ENCODE measurements around the gene TLR8.

TLR8 gene

DNA sequence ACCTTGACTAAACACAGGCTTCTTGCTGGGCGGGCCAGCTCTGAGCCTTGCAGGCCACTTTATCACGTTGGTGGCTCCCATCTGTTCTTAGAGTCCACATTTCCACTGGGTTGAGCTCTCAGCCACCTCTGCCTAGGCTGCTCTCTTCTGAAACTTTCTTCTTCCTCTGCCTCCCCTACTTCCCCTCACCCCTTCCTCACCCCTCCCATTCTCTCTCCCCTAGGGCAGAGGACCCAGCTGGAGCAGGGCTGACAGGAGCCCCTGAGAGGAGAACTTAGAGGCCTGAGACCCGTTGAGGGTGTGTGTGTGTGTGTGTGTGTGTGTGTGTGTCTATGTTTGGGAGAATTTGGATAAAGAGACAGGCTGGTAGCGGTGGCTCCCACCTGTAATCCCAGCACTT, 48.6 kb downstream of the TLR8 start:
- H3K79me2 ChIP-seq (ENCODE audit: low read length) = peaks cover 39% of the 10 kb centered on the region
- peak overlapping the region; percentile 90; the same call in 1 of the 2 replicates for H3K9ac ChIP-seq (ENCODE audit: low read length)
- H3K9me3 ChIP-seq (ENCODE audit: insufficient read depth, low read length) = peaks cover 3% of the 10 kb centered on the region; the same call in 1 of the 2 replicates
- H3K4me1 ChIP-seq (ENCODE audit: low read length) = peaks cover 75% of the 10 kb centered on the region
- H3K27ac ChIP-seq (ENCODE audit: low read length) = peak overlapping the region; percentile 99
- no peaks in the 10 kb centered on the region for H3K27me3 ChIP-seq (ENCODE audit: low read depth, low read length)
- no peak overlapping the region for H2AFZ ChIP-seq (ENCODE audit: low read depth, low read length)
- no peak overlapping the region; the same call in 1 of the 2 replicates for H3K4me3 ChIP-seq (ENCODE audit: low read length)
- no peaks in the 10 kb centered on the region for H3K36me3 ChIP-seq (replicated peaks; ENCODE audit: low read depth, low read length)
- H3K4me2 ChIP-seq (ENCODE audit: low read length) = peak overlapping the region; percentile 84
- TF ChIP-seq EZH2phosphoT487 (IDR thresholded peaks at IDR 0.05; ENCODE audit: low read depth) = no peak
- TF ChIP-seq, protein P1, sequence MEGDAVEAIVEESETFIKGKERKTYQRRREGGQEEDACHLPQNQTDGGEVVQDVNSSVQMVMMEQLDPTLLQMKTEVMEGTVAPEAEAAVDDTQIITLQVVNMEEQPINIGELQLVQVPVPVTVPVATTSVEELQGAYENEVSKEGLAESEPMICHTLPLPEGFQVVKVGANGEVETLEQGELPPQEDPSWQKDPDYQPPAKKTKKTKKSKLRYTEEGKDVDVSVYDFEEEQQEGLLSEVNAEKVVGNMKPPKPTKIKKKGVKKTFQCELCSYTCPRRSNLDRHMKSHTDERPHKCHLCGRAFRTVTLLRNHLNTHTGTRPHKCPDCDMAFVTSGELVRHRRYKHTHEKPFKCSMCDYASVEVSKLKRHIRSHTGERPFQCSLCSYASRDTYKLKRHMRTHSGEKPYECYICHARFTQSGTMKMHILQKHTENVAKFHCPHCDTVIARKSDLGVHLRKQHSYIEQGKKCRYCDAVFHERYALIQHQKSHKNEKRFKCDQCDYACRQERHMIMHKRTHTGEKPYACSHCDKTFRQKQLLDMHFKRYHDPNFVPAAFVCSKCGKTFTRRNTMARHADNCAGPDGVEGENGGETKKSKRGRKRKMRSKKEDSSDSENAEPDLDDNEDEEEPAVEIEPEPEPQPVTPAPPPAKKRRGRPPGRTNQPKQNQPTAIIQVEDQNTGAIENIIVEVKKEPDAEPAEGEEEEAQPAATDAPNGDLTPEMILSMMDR (IDR thresholded peaks at IDR 0.05; ENCODE audit: low read depth, low read length) = no peak
- no peaks in the 10 kb centered on the region for H4K20me1 ChIP-seq (ENCODE audit: insufficient read depth, low read length)

DNA sequence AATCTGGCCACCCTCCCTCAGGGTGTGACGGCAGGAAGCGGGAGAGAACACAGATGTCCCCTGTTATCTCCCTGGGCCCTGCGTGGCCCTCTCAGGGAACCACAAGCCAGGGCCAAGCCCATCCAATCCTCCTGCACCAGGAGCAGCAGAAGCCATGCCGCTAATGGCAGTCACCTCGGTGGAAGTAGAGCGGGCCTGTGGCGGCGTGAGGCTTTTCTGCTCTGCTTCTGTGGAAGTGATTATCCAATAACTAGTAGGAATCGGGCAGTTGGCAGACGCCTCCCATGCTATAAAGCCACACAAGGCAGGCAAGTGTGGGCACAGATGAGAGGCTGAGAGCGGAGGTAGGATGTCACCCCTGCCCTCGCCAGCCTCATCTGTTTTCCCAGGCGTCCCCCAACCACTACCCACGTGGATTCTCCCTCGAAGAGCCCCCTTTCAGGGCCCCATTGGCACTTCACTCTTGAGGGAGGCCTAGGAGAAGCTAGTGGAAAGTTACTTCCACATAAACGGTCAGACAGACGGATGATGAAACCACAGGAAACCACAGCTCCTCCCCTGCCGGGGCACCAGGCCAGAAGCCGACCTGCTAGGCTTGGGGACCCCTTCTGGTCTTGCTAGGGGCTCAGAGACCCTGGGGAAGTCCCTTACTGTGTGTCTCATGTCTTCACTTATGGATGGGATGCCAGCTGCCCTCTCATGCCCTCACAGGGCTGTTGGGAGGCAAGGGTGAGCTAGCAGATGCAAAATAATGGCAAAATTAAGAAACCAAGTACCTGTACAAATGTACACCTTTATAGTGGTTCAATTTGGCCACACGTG, 49.7 kb downstream of the TLR8 start:
- H2AFZ ChIP-seq (ENCODE audit: low read depth, low read length) = no peak overlapping the region
- peaks cover 3% of the 10 kb centered on the region; the same call in 1 of the 2 replicates for H3K9me3 ChIP-seq (ENCODE audit: insufficient read depth, low read length)
- no peaks in the 10 kb centered on the region for H4K20me1 ChIP-seq (ENCODE audit: insufficient read depth, low read length)
- H3K79me2 ChIP-seq (ENCODE audit: low read length) = peaks cover 31% of the 10 kb centered on the region
- H3K27me3 ChIP-seq (ENCODE audit: low read depth, low read length) = no peaks in the 10 kb centered on the region
- peak overlapping the region; percentile 84 for H3K4me2 ChIP-seq (ENCODE audit: low read length)
- no peaks in the 10 kb centered on the region for H3K36me3 ChIP-seq (replicated peaks; ENCODE audit: low read depth, low read length)
- peak overlapping the region; percentile 99 for H3K27ac ChIP-seq (ENCODE audit: low read length)
- H3K4me1 ChIP-seq (ENCODE audit: low read length) = peaks cover 71% of the 10 kb centered on the region
- TF ChIP-seq EZH2phosphoT487 (IDR thresholded peaks at IDR 0.05; ENCODE audit: low read depth) = no peak
- TF ChIP-seq, protein P1 (IDR thresholded peaks at IDR 0.05; ENCODE audit: low read depth, low read length) = no peak
- peak overlapping the region; percentile 67 for H3K4me3 ChIP-seq (ENCODE audit: low read length)
- peak overlapping the region; percentile 90 for H3K9ac ChIP-seq (ENCODE audit: low read length)

GRCh38 chrX:12956704-12957534, 50.5 kb downstream of the TLR8 start:
- TF ChIP-seq, protein P1 (IDR thresholded peaks at IDR 0.05; ENCODE audit: low read depth, low read length) = no peak
- no peak for TF ChIP-seq EZH2phosphoT487 (IDR thresholded peaks at IDR 0.05; ENCODE audit: low read depth)
- Histone ChIP-seq H3K36me3 (replicated peaks; ENCODE audit: low read depth, low read length) (no peaks in the 10 kb centered on the region), H3K27me3 (ENCODE audit: low read depth, low read length) (no peaks in the 10 kb centered on the region), H4K20me1 (ENCODE audit: insufficient read depth, low read length) (no peaks in the 10 kb centered on the region), H3K4me3 (ENCODE audit: low read length) (peak overlapping the region; percentile 67), H3K9me3 (ENCODE audit: insufficient read depth, low read length) (peaks cover 3% of the 10 kb centered on the region; the same call in 1 of the 2 replicates), H3K4me1 (ENCODE audit: low read length) (peaks cover 71% of the 10 kb centered on the region), H3K27ac (ENCODE audit: low read length) (peak overlapping the region; percentile 99), H2AFZ (ENCODE audit: low read depth, low read length) (no peak overlapping the region), H3K4me2 (ENCODE audit: low read length) (peak overlapping the region; percentile 84), H3K79me2 (ENCODE audit: low read length) (peaks cover 31% of the 10 kb centered on the region), H3K9ac (ENCODE audit: low read length) (peak overlapping the region; percentile 90)

DNA sequence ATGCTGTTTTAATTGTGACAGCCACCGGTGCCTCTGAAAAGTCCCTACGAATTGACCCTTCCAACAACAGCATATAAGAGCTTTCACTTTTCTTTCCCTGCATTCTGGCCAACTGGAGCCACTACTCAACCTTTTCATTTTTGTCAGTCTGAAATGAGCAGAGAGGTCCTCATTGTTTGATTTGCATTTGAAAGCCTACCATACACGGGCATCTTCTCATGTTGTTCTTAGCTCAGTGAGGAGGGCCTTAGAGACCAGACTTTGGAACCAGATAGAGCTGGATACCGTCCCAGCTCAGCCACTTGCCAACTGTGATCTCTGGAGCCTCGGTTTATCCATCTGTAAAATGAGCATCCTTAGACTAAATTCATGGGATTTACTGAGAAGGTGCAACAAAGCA, 51.6 kb downstream of the TLR8 start:
- peak overlapping the region; percentile 84 for H3K4me2 ChIP-seq (ENCODE audit: low read length)

More for the DNA sequence above, 51.6 kb downstream of the TLR8 start:
- peak overlapping the region; percentile 99 for H3K27ac ChIP-seq (ENCODE audit: low read length)
- no peak for TF ChIP-seq EZH2phosphoT487 (IDR thresholded peaks at IDR 0.05; ENCODE audit: low read depth)
- TF ChIP-seq, protein P1 (IDR thresholded peaks at IDR 0.05; ENCODE audit: low read depth, low read length) = no peak
- no peaks in the 10 kb centered on the region for H3K27me3 ChIP-seq (ENCODE audit: low read depth, low read length)
- peaks cover 22% of the 10 kb centered on the region for H3K79me2 ChIP-seq (ENCODE audit: low read length)
- H3K4me3 ChIP-seq (ENCODE audit: low read length) = peak overlapping the region; percentile 37; the same call in 1 of the 2 replicates
- H3K9me3 ChIP-seq (ENCODE audit: insufficient read depth, low read length) = peaks cover 3% of the 10 kb centered on the region; the same call in 1 of the 2 replicates
- peaks cover 65% of the 10 kb centered on the region for H3K4me1 ChIP-seq (ENCODE audit: low read length)
- no peaks in the 10 kb centered on the region for H4K20me1 ChIP-seq (ENCODE audit: insufficient read depth, low read length)
- no peaks in the 10 kb centered on the region for H3K36me3 ChIP-seq (replicated peaks; ENCODE audit: low read depth, low read length)
- no peak overlapping the region for H2AFZ ChIP-seq (ENCODE audit: low read depth, low read length)
- H3K9ac ChIP-seq (ENCODE audit: low read length) = peak overlapping the region; percentile 90; the same call in 1 of the 2 replicates

Data from OCI-LY3 (cell line).